Stimulated activated CD8-positive, alpha-beta memory T cell treated with anti-CD3 and anti-CD28 coated beads, Interleukin-7, amount 100 ng/mL, for 4 hours (primary cell): Measurements from ENCODE around the gene LILRB3.
"Not testable (repeated sequence)": the region's sequence is repeated elsewhere in the genome, so short reads cannot be mapped to it uniquely, and the experiment has no call there.

Source experiments
- DNase-seq, 2 donors: peaks; one replicate each; pipeline ENCODE4 v3.0.0-alpha.2; 2020; ENCODE audit warnings: low read depth in 2 of 2

Gene LILRB3

DNA sequence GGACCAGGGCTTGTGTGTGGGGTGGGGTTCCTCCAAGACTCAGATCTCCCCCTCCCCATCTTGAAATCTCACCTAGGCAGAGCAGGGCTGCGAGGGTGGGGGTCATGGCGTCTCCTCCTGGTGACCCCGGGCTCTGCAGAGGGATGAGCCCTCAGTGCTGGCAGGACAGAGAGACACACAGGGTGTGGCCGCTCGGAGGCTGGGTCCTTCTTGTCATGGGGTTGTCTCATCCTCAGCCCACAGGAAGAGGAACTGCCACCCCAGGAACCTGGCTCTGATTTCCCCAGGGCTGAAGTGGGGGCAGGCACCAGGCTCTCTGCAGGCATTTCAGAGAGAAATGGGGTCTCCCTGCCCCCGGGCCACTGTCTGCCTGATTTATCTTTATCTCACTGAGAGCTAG lies 19.8 kb upstream of the LILRB3 start, which contains the start of gene LILRA6:
LILRA6 (minus strand) TSS at position 145 of the 400 bp plus-strand sequence.
- DNase-seq: not testable (repeated sequence)

GRCh38 chr19:54242234-54242633 lies 19.4 kb upstream of the LILRB3 start:
- DNase-seq: not testable (repeated sequence)

DNA sequence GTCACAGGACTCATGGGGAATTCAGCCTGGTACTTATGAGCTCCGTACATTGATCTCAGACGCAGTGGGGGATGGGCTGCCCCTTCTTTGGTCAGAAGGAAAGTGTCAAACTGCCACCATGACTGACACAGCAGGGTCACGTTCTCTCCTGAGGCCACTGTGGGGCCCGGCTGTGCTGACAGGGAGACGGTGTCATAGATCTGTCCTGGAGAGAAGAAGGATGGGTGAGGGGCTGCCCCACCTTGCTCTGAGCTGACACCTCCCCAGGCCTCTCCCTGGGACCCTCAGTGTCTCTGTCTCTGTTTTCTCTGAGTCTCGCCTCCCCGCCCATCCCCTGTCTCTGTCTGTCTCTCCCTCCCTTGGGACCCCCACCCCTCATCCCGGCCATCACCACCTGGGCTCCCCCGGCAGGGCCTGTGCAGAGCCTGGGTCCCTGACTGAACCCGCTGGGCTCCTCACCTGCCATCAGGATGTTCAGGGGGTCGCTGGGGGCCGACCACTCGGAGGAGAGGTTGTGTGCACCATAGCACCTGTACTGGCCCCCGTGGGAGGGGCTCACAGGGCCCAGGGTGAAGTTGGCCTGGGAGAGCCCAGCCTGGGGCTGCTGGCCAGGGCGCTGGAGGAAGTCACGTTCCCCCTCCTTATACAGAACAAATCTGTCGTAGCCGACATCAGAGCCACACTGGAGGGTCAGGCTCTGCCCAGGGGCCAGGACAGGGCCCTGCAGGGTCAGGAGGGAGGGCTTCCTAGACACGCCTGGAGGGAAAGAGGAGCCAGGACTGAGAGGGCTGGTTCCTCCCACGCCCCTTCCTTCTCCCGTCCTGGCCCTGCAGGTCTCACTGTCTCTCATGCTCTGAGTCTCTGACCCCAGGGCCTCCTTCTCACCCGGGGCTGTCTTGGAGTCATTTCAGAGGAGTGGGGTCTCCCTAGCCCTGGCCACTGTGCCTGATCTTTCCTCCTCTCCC lies 17.8 kb upstream of the LILRB3 start:
- DNase-seq: not testable (repeated sequence)

GRCh38 chr19:54239491-54240371 lies 16.9 kb upstream of the LILRB3 start:
- not testable (repeated sequence) for DNase-seq

DNA sequence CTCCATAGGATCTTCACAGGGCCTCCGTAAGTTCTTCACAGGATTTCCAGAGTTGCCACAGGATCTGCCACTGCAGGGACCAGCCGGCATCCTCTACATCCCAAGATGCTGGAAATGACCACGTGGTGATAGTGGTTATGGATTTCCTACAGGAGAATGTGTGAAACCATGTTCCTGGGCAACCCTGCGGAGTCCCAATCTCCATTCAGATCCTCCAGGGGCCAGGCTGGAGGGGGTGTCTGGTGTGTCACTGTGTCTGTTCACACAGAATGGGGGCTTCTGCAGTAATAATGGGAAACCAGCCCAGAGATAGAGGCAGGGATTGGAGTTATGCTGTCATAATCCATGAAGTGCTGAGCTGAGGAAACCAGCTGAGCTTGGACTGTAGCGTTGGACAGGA lies 11.1 kb upstream of the LILRB3 start:
- no peak for DNase-seq

DNA sequence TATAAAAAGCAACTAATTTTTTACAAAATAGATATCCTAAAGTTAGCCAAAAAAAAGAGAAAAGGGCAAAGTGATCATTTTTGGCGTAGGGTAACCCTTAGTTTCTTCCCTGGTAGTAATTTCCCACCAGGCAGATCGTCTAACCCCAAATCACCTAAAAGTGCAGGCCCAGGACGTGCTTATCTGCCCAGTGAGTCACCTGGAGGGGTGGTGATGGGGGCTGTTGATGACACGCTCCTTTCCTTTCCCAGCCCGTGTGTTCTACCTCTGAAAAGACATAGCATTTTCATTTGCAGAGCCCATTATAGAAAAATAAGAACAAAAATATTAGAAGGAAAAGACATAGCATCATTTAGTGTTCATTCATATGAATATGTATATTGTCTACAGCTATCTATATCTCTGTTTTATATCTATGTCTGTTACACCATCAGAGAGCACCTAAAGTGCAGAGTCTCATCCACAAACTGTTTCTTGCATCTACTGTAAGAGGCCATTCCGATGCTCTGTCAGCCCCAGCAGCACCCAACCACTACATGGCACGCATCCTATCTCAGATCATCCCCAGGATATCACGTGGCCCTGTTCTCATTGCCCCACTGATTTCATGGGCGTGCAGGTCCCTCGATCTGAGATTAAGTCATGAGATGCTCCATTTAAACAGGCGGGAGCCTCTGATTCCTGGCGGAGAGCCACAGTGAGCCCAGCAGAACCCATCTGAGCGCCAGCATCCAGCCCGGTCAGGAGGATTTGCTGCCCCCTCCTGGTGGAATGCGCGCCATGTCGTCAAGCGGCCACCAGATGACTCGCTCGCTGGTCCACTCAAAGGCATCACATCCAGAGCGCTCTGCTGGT lies 8.5 kb upstream of the LILRB3 start:
- peak; percentile 68 to 71 for DNase-seq

DNA sequence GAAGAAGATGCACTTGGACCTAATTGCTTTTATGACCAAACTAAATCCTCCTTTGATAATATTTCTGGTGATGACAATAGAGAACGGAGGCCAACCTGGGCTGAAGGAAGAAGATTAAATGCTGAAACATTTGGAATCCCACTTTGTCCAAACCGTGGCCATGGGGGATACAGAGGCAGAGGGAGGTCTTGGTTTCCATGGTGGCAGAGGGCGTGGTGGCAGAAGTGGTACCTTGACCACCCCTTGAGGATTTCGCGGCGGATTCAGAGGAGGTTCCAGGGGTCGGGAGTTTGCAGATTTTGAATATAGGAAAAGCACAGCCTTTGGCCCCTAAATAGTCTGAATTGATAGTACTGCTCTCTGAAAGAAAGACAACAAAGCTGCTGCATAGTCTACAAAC lies 7.2 kb upstream of the LILRB3 start:
- no peak for DNase-seq

GRCh38 chr19:54229146-54229545 lies 6.3 kb upstream of the LILRB3 start:
- DNase-seq: no peak

GRCh38 chr19:54224619-54225018 lies 1.8 kb upstream of the LILRB3 start:
- DNase-seq: not testable (repeated sequence)

GRCh38 chr19:54223937-54224281 lies 1.1 kb upstream of the LILRB3 start:
- DNase-seq: not testable (repeated sequence)

- not testable (repeated sequence) for DNase-seq
Observed at GRCh38 chr19:54223277-54223936, 600 bp upstream of the LILRB3 start.

DNA sequence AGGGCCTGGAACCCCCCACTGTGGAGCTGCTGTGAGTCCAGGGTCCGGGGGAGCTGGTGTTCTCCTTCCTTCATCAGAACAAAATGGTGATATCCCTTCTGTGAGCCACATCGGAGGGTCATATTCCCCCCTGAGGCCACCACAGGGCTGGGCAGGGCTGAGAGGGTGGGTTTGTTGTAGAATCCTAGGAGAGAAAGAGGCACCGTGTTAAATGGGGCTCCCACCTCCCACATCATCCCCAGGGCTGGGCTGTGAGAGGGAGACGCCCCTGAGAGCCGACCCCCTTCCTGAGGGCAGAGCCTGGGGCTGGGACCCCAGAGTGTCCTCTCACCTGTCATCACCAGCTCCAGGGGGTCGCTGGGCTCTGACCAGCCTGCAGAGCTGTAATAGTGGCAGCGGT lies 860 bp downstream of the LILRB3 start:
- DNase-seq: not testable (repeated sequence)

- DNase-seq: not testable (repeated sequence)
Observed at GRCh38 chr19:54219702-54220101, 3.1 kb downstream of the LILRB3 start.

DNA sequence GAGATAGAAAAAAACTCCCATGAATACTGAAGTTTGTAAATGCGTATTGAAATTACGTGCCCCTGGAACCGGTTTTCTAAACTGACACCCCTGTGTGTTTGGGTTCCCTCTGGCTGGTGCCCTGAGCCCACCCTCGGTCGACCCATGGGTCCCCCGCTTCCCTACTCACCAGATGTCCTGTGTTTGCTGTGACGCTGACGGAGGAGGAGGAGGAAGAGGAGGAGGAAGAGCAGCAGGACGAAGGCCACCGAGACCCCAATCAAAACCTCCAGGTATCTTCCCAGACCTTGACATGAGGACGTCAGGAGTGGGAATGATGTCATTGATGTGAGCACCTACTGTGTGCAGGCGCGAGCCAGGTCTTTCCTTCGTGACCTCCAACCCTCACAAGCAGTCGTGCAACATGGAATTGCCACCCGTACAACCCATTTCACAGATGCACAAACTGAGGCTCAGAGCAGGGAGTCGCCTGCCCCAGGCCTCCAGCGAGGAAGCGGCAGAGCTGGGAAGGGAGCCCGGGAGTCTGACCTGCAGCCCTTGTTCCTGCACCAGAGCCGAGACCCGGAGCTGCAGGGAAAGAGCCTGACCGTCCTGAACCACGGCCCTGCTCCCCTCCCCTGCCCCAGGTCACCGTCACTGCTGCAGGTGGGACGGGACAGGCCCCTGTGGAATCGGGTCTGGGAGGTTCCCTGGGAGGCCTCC lies 3.7 kb downstream of the LILRB3 start:
- DNase-seq: no peak

- no peak for DNase-seq
Observed at GRCh38 chr19:54218259-54218658, 4.5 kb downstream of the LILRB3 start.

GRCh38 chr19:54217517-54218247 lies 5.1 kb downstream of the LILRB3 start:
- not testable (repeated sequence) for DNase-seq

- DNase-seq: no peak
Observed at GRCh38 chr19:54216869-54217268, 5.9 kb downstream of the LILRB3 start.

- DNase-seq: not testable (repeated sequence)
Observed at GRCh38 chr19:54214734-54215133, 8.1 kb downstream of the LILRB3 start.

DNA sequence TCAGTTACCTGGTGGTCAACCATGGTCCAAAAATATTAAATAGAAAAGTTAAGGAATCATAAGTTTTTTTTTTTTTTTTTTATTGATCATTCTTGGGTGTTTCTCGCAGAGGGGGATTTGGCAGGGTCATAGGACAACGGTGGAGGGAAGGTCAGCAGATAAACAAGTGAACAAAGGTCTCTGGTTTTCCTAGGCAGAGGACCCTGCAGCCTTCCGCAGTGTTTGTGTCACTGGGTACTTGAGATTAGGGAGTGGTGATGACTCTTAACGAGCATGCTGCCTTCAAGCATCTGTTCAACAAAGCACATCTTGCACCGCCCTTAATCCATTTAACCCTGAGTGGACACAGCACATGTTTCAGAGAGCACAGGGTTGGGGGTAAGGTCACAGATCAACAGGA lies 8.6 kb downstream of the LILRB3 start:
- DNase-seq: not testable (repeated sequence)

DNA sequence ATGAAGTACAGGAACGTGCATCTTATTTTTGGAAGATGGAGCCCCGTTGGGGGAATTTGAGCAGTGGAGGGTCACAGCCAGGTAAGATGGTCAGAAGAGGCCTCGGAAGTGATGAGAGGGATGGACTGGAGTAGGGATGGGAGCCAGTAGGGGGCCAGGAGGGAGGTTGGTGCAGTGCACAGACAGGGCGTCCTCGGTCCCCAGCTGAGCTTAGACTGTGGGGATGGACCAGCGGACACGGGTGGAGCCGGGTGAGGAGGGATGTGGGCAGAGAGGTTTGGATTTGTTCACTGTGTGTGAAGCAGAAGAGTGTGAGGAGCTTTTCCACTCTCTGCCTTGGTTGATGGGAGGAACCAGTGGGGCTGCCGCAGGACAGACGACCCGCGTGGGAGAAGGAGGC lies 11.6 kb downstream of the LILRB3 start:
- DNase-seq: no peak
